IMR-90 (cell line): Measurements from ENCODE around the gene DUOX2. TPM values are rescaled to one million over a fixed set of nuclear protein-coding genes. Genes with fewer than 3 reads are reported as not detected.
"Not testable (repeated sequence)": the region's sequence is repeated elsewhere in the genome, so short reads cannot be mapped to it uniquely, and the experiment has no call there.

Experiments used
- ATAC-seq: fragments of 200-7000 bp; cut with Tn5 transposase; 2 replicates; pipeline ENCODE4 v1.9.1; 2020; ENCODE audit warnings: low read depth, mild to moderate bottlenecking, moderate library complexity
- BruUV-seq: library from RNA; stranded (reverse); fragments of 400-500 nt; replicated peaks from 2 replicates; lab custom pipeline; 2021; lab: Mats Ljungman, UMichigan
- CTCF ChIA-PET: fragments of 300-600 bp; formaldehyde crosslinking; extraction: SDS; loops from one replicate; lab custom pipeline; 2021; ENCODE audit warnings: antibody characterized with exemption; lab: Yijun Ruan, JAX
- POLR2A ChIA-PET: fragments of 300-600 bp; sonication (Branson Sonifier 250); formaldehyde crosslinking; loops from one replicate; lab custom pipeline; 2022; ENCODE audit warnings: antibody characterized with exemption; ENCODE audit not compliant: unreplicated experiment; lab: Charles Lee
- DNase-seq: peaks from one replicate; pipeline ENCODE4 v3.0.0; 2013
- H2AFZ ChIP-seq: replicated peaks from 2 replicates; pipeline ENCODE3; 2013; ENCODE audit warnings: low read length, mild to moderate bottlenecking; ENCODE audit not compliant: poor library complexity
- H2AK5ac ChIP-seq: 2 replicates; pipeline ENCODE4 v1.6.1; 2013; ENCODE audit warnings: low read depth, low read length, inconsistent platforms
- H2AK9ac ChIP-seq: replicated peaks from 2 replicates; pipeline ENCODE3; 2013; ENCODE audit warnings: mild to moderate bottlenecking, low read depth, low read length, moderate library complexity; ENCODE audit not compliant: poor library complexity
- H2BK120ac ChIP-seq: 2 replicates; pipeline ENCODE4 v1.6.1; 2013; ENCODE audit warnings: low read depth, low read length, inconsistent platforms
- H2BK15ac ChIP-seq: 3 replicates; pipeline ENCODE4 v1.6.1; 2013; ENCODE audit warnings: low read depth, low read length, inconsistent platforms
- H2BK20ac ChIP-seq: 2 replicates; pipeline ENCODE4 v1.6.1; 2013; ENCODE audit warnings: low read depth, mild to moderate bottlenecking, inconsistent platforms, low read length, moderate library complexity
- H2BK5ac ChIP-seq: 2 replicates; pipeline ENCODE4 v1.6.1; 2013; ENCODE audit warnings: mild to moderate bottlenecking, low read depth, low read length, inconsistent platforms; ENCODE audit not compliant: poor library complexity, severe bottlenecking
- H3K14ac ChIP-seq: replicated peaks from 2 replicates; pipeline ENCODE4 v1.6.1; 2013; ENCODE audit warnings: low read depth, low read length, inconsistent platforms
- H3K18ac ChIP-seq: 2 replicates; pipeline ENCODE4 v1.6.1; 2013; ENCODE audit warnings: low read depth, low read length, control low read depth
- H3K23ac ChIP-seq: 2 replicates; pipeline ENCODE4 v1.6.1; 2013; ENCODE audit warnings: low read depth, low read length, inconsistent platforms
- H3K27ac ChIP-seq: 2 replicates; pipeline ENCODE4 v1.5.1; 2013; ENCODE audit warnings: mild to moderate bottlenecking, control low read depth, low read length; ENCODE audit not compliant: insufficient read depth
- H3K27me3 ChIP-seq: 2 replicates; pipeline ENCODE4 v1.6.1; 2013; ENCODE audit warnings: low read length; ENCODE audit not compliant: control insufficient read depth, insufficient read depth
- H3K36me3 ChIP-seq: 2 replicates; pipeline ENCODE4 v1.6.1; 2013; ENCODE audit warnings: low read length, mixed read lengths; ENCODE audit not compliant: control insufficient read depth, insufficient read depth
- H3K4ac ChIP-seq: 2 replicates; pipeline ENCODE4 v1.6.1; 2013; ENCODE audit warnings: low read depth, low read length, inconsistent platforms
- H3K4me1 ChIP-seq: 2 replicates; pipeline ENCODE4 v1.6.1; 2013; ENCODE audit warnings: low read length, mixed read lengths; ENCODE audit not compliant: control insufficient read depth, insufficient read depth
- H3K4me2 ChIP-seq: 2 replicates; pipeline ENCODE4 v1.6.1; 2013; ENCODE audit warnings: low read depth, mild to moderate bottlenecking, control low read depth, low read length, moderate library complexity
- H3K4me3 ChIP-seq: 2 replicates; pipeline ENCODE4 v1.5.1; 2013; ENCODE audit warnings: low read depth, mild to moderate bottlenecking, control low read depth, low read length, moderate library complexity; ENCODE audit not compliant: insufficient read depth
- H3K56ac ChIP-seq: 2 replicates; pipeline ENCODE4 v1.6.1; 2013; ENCODE audit warnings: low read length, inconsistent platforms; ENCODE audit not compliant: insufficient read depth; ENCODE audit errors: extremely low read depth
- H3K79me1 ChIP-seq, 2 experiments: 2 replicates each; pipeline ENCODE4 v1.6.1; 2013; ENCODE audit warnings: low read length in 2 of 2, inconsistent platforms in 1 of 2, low read depth in 1 of 2
- H3K9ac ChIP-seq: 2 replicates; pipeline ENCODE4 v1.6.1; 2013; ENCODE audit warnings: low read depth, low read length, control low read depth
- H3K9me1 ChIP-seq: 2 replicates; pipeline ENCODE4 v1.6.1; 2013; ENCODE audit warnings: low read length, inconsistent platforms; ENCODE audit not compliant: insufficient read depth
- H3K9me3 ChIP-seq: 2 replicates; pipeline ENCODE4 v1.6.1; 2013; ENCODE audit warnings: low read length; ENCODE audit not compliant: control insufficient read depth, insufficient read depth
- H4K20me1 ChIP-seq: 2 replicates; pipeline ENCODE4 v1.6.1; 2013; ENCODE audit warnings: low read length, inconsistent platforms; ENCODE audit not compliant: insufficient read depth
- H4K5ac ChIP-seq: 2 replicates; pipeline ENCODE4 v1.6.1; 2013; ENCODE audit warnings: mild to moderate bottlenecking, low read depth, low read length, control low read depth
- H4K8ac ChIP-seq, 2 experiments: 2 replicates each; pipeline ENCODE4 v1.6.1; 2013; ENCODE audit warnings: low read depth in 2 of 2, low read length in 2 of 2, control low read depth in 1 of 2, inconsistent platforms in 1 of 2
- H4K91ac ChIP-seq: 2 replicates; pipeline ENCODE4 v1.6.1; 2013; ENCODE audit warnings: low read depth, low read length, inconsistent platforms; ENCODE audit not compliant: insufficient read depth
- WGBS, 2 experiments: methylation state at CpG; one replicate each; pipeline versions ENCODE4 v1.1.5 to v1.1.7; 2013; ENCODE audit warnings: missing lambda C conversion rate in 2 of 2; ENCODE audit not compliant: insufficient read length in 1 of 2; ENCODE audit errors: extremely low coverage in 2 of 2; 5-methylcytosine and 5-hydroxymethylcytosine counted together
- dilution Hi-C: fragments of 300-500 bp; cut with HindIII; formaldehyde crosslinking; loops from one replicate; pipeline ENCODE4 v1.14.3; 2018; ENCODE audit warnings: low sequenced_read_pairs; ENCODE audit not compliant: unreplicated experiment
- in situ Hi-C: fragments of 300-500 bp; cut with MboI; formaldehyde crosslinking; loops from 3 replicates; pipeline ENCODE4 v1.14.3; 2019; ENCODE audit warnings: low sequenced_read_pairs, inconsistent platforms, mixed read lengths
- intact Hi-C: fragments of 100-400 bp; cut with micrococcal nuclease; formaldehyde crosslinking; loops from 2 replicates; pipeline ENCODE4 v1.10.0; 2022
- polyA plus RNA-seq, 3 experiments: library from polyadenylated mRNA; depleted of rRNA; stranded (reverse); fragments of >200 nt; gene quantifications; 2 replicates each; pipeline ENCODE4 v1.2.3, GENCODE V29; 2012; ENCODE audit warnings: low replicate concordance in 1 of 3
- total RNA-seq: library from RNA; depleted of rRNA; stranded (reverse); fragments of >200 nt; gene quantifications from 2 replicates; pipeline ENCODE4 v1.2.3, GENCODE V29; 2012

DUOX2 gene
- total and polyA plus RNA-seq, 2 of the 4 experiments (the other 2 are of a cell fraction), result not detected

GRCh38 chr15:45069942-45070360 lies 44.0 kb downstream of the DUOX2 start:
- H3K36me3 ChIP-seq, H2AK5ac ChIP-seq, H3K23ac ChIP-seq, H3K27me3 ChIP-seq, in situ Hi-C loops, H4K5ac ChIP-seq, H4K20me1 ChIP-seq, H3K4ac ChIP-seq, H2BK120ac ChIP-seq, ATAC-seq, POLR2A ChIA-PET, H3K56ac ChIP-seq, H4K8ac ChIP-seq, H3K4me1 ChIP-seq, CTCF ChIA-PET, H3K14ac ChIP-seq, H4K91ac ChIP-seq, H3K27ac ChIP-seq, H3K4me2 ChIP-seq, DNase-seq, intact Hi-C loops, H2BK5ac ChIP-seq, H2BK15ac ChIP-seq, BruUV-seq, H3K9me1 ChIP-seq, H3K9me3 ChIP-seq, H2AFZ ChIP-seq, H3K79me1 ChIP-seq, H3K9ac ChIP-seq, H3K4me3 ChIP-seq, H2BK20ac ChIP-seq, H2AK9ac ChIP-seq, dilution Hi-C loops: not testable (repeated sequence)
- H3K18ac ChIP-seq, result peak overlapping the region; percentile 44; the same call in 1 of the 2 replicates
- WGBS, 2 experiments, result no CpG with 5 or more reads among the region's 6 CpGs
